KOPT-K1 (cell line): ENCODE results near the gene RNF34.

Experiments used
- H3K27ac ChIP-seq: fragments of 200-600 bp; sonication (generic); 2 replicates; pipeline ENCODE4 v1.5.1; 2016; ENCODE audit warnings: antibody characterized with exemption, mild to moderate bottlenecking, low read depth, low read length; ENCODE audit not compliant: poor library complexity, severe bottlenecking
- H3K36me3 ChIP-seq: fragments of 200-600 bp; sonication (generic); 2 replicates; pipeline ENCODE4 v1.5.1; 2017; ENCODE audit warnings: antibody characterized with exemption, mild to moderate bottlenecking, low read length, moderate library complexity; ENCODE audit not compliant: insufficient read depth
- H3K9me3 ChIP-seq: fragments of 200-600 bp; sonication (generic); 2 replicates; pipeline ENCODE4 v1.5.1; 2017; ENCODE audit warnings: antibody characterized with exemption, low read length, mild to moderate bottlenecking; ENCODE audit not compliant: insufficient read depth, poor library complexity, severe bottlenecking

Gene RNF34

DNA sequence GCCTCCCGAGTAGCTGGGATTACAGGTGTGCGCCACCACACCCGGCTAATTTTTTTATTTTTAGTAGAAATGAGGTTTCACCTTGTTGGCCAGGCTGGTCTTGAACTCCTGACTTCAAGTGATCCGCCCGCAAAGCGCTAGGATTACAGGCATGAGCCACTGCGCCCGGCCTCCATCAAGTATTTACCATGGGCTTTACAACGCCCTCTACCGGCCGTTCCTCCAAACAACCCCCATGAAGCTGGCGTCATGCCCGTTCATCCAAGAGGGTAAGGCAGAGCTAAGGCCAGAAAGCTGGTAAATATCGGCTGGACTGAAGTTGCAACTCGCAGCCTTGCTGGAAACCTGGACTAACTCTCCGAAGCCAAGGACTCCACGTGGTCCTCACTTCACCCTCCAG lies 41.6 kb downstream of the RNF34 start:
- no peak overlapping the region for H3K27ac ChIP-seq
- H3K36me3 ChIP-seq = peaks cover 99% of the 10 kb centered on the region
- peaks cover 13% of the 10 kb centered on the region for H3K9me3 ChIP-seq

DNA sequence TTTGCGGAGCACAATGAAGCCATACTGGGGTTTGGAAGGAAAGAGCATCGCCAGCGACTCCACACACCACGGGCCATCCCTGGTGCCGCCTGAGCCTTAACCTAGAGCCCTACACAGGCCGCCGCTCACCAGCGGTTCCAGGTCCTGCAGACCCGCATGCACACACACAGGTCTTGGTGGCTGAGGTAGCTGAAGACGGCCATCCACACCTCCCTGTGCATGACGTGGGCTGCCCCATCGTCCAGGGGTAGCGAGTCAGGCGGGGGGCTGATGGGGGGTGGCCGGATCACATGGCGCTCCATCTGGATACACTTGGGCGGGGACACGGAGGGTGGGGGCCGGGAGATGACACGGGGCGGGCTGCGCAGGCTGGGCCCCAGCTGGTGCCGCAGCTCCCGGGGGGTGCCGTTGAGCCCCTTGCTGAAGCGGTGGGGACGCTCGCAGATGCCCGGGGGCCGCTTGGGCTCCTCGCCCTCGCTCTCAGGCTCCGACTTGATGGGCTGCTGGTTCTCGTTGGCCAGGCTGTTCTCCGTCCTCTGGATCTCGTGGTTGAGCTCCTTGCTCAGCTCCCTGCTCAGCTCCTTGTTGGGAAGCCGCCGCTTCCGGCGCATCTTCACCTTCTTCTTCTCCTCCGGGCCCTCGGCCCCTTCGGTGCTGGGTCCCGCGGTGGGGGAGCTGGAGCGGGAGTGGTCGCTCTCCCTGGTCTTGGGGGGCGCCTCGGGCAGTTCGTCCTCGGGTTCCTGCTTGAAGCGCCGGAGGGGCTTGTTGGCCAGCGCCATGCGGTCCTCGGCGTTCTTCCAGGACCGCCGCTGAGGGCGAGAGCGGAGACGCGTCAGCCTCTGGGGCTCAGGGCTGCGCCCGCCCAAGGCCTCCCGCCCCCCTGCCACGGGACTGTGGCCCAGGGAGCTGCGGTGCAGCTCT lies 42.4 kb downstream of the RNF34 start:
- Histone ChIP-seq H3K36me3 (peaks cover 99% of the 10 kb centered on the region), H3K9me3 (peaks cover 6% of the 10 kb centered on the region), H3K27ac (no peak overlapping the region)

DNA sequence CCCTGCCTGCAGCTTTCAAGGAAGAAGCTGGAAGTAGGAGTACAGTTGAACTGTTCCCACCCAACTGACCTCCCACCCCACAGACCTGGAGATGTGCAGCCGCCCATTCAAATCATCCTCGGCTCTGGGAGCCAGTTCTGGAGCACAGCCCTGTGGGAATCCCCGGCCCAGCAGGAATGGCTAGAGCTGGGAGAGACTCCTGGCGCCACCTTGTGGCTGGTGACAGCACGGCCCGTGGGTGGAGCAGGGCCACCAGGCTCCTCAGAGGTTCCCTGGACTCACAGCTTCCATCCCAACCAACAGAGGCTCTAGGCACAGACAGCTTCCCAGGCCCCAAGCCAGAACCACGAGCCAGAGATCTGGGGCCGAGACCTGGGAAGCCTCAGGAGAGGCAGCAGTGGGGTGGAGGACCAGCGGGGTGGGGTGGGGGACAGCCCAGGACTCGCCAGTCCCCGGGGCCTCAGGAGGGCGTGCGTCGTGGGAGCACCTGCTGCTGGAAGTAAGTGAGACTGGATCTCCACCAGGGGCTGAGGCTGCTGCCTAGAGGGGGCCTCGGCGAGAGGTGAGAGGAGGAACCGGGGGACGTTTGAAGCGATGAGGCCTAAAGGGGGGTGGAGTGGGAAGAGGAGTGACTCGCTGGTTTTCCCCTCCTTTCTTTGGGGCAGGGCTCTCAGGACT lies 43.4 kb downstream of the RNF34 start:
- peaks cover 98% of the 10 kb centered on the region for H3K36me3 ChIP-seq
- no peak overlapping the region for H3K27ac ChIP-seq

DNA sequence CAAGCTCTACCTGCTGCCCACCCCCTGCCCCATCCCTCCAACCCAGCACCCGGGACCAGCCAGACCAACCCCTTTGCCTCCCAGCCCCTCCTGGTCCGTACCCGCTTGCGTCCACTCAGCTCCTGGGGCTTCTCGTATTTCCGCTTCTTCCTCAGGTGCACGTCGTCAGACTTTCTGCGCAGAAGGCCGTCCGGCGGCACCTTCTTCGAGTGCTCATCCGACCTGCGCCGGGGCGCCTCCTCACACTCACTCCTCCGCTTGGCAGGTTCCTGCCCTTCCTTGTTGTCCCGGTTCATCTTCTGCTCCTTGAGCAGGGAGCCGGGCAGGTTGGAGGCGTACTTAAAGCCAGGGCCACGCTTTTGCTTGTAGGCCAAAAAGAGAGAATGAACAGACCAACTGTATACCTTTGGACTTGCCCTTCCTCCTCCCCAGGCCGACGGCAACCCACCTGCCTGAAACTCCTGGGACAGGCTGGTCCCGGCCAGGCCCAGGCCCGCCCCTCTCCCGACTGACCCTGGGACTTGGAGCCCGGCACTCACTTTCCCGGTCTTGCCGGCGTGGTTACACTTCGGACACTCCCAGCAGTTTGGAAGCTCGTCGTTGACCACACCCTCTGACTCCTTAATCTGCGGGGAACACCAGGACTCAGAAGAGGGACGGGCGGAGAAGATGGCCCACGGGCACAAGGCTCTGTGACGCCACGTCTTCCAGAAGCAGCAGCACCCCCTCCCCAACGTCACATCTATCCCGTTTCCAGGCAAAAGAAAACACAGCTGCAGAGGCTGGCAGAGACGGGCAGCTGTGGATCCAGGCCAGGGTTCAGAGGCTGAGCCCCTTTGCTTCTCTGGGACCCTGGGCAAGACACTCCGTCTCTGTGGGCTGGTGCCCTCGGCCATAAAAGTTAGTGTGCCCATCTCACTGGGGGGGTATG lies 44.3 kb downstream of the RNF34 start:
- Histone ChIP-seq H3K27ac (no peak overlapping the region), H3K9me3 (no peaks in the 10 kb centered on the region), H3K36me3 (peaks cover 98% of the 10 kb centered on the region)

More for the DNA sequence above, 43.4 kb downstream of the RNF34 start:
- H3K9me3 ChIP-seq = no peaks in the 10 kb centered on the region

DNA sequence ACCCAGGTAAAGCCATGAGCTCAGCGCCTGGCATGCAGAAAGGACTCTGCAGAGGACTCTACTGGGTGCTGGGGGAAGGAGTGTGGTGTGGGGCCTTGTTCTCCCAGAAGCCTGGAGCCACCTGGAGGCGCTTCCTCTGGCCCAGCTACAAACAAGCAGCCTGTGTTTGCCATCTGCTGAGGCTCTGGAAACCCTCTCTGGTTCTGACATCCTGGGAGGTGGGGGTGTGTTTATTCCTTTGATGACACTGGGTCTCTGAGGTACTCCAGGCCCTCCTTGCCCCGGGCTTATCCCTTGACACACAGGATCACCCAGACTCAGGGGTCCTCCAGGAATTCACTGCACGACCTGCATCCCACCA lies 44.9 kb downstream of the RNF34 start:
- H3K36me3 ChIP-seq = peaks cover 98% of the 10 kb centered on the region
- no peak overlapping the region for H3K27ac ChIP-seq
- no peaks in the 10 kb centered on the region for H3K9me3 ChIP-seq

DNA sequence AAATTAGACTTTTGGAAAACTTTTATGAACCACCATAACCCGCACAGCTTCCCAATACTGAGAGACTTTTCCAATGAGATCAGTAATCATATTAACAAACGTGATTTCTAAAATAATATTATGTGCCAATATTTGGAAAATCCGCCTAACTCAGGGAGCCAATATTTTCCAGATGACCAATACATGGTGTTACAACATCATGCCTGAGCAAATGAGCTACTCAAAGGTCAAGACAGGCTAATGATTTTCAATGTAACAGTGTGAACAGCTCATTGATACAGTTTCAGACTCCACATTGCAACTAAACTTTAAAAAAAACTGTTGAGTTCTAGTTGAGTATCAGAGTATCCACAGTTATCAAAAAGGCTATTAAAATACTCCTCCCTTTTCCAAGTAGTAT lies 46.8 kb downstream of the RNF34 start:
- Histone ChIP-seq H3K27ac (no peak overlapping the region), H3K36me3 (peaks cover 98% of the 10 kb centered on the region), H3K9me3 (no peaks in the 10 kb centered on the region)

DNA sequence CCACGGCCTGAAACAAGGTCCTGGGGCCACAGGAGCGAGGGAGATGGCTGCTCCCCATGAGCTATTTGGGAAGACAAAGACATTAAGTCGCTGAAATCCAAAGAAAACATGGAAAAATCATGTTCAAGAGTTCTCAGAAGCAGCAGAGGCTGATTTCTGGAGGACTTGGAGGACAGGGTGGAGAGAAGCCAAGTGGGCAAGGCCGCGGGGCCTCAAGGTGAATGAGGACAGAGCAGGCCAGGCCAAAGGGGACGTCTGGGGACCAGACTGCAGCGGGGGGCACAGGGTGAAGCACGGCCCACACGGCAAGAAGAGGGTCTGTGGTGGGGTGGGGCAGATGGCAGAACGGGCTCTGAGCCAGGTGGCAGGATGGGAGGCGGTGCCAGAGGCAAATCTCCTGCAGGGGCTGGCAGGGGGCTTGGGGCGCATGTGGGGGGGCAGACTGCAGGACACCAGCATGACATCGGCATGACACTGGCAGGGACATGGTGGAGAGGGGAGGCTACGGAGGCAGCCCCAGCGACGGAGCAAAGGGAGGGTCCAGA lies 48.9 kb downstream of the RNF34 start:
- Histone ChIP-seq H3K27ac (no peak overlapping the region), H3K9me3 (no peaks in the 10 kb centered on the region), H3K36me3 (peaks cover 98% of the 10 kb centered on the region)

DNA sequence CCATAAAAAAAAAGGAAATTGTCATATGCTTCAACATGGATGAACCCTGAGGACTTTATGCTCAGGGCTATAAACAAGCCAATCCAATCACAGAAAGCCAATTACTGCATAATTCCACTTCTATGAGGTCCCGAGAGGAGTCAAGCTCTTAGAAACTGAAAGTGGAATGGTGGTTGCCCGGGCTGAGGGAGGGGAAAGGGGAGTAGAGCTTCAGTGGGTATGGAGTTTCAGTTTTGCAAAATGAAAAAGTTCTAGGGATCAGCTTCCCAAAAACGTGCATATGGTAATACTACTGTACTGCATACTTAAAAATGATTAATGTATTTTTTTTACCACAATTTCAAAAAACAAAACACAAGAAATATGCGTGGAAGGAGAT lies 52.0 kb downstream of the RNF34 start:
- Histone ChIP-seq H3K36me3 (peaks cover 99% of the 10 kb centered on the region), H3K9me3 (no peaks in the 10 kb centered on the region), H3K27ac (no peak overlapping the region)

DNA sequence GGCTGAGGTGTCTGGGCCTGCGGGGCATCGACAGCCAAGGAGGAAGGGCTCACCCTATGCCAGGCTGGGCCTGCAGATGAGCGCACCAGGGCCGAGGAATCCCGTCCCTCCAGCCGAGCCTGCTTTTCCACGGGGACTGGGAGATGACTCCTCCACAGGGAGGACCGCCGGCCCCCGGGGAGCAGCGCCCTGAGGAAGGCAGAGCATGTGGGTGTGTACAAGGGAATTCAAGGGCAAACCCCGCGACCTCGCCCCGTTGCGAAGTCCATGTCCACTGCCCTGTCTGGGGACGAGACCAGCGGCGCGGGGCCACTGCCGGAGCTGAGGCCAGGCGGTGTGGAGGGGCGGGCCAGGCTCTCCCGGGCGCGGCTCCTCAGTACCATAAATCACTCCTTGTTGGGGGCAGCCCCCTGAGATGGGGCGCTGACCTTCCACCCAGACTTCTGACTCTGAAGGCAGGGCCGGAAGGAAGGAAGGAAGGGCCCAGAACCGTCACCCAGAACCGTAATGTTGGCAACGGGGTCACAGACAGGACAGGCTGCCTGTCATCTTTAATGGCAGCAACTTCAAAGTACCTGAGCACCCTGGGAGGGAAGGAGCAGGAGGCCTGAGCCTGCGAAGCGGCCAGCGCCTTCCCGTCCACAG lies 52.5 kb downstream of the RNF34 start:
- Histone ChIP-seq H3K27ac (no peak overlapping the region), H3K36me3 (peaks cover 98% of the 10 kb centered on the region), H3K9me3 (no peaks in the 10 kb centered on the region)

DNA sequence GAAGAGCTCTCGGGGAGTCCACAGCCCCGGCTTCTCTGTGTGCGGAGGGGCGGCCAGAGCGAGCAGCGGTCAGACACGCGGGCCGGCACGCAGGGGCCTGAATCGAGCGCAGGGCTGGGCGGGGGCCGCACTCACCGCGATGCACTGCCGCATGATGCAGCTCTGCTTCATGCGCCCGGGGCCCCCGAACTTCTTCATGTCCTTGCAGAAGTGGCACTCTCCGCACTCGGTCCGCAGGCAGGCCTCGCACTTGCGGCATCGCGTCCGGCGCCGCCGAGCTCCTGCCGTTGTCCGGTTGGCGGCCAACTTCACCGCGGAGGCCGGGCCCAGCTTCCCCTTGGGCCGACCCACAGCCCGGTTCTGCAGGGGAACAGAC lies 53.1 kb downstream of the RNF34 start:
- Histone ChIP-seq H3K9me3 (no peaks in the 10 kb centered on the region), H3K36me3 (peaks cover 98% of the 10 kb centered on the region), H3K27ac (no peak overlapping the region)

DNA sequence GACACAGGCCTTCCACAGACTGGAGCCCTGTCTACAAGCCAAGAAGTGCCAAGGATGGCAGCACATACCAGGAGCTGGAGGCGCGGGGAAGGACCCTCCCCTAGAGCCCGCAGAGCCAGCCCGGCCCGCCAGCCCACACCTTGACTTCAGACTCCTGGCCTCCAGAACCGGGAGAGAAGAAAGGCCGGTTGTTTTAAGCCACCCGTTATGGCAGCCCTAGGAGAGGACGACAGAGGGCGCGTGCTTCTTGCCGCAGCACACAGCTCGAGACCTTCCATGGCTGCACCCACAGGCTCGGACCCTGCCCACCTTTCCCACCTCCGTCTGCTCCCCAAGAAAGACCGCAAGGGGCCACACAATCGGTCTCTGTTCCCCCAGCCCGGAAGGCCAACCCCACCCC lies 53.7 kb downstream of the RNF34 start:
- no peak overlapping the region for H3K27ac ChIP-seq
- peaks cover 93% of the 10 kb centered on the region for H3K36me3 ChIP-seq
- no peaks in the 10 kb centered on the region for H3K9me3 ChIP-seq

DNA sequence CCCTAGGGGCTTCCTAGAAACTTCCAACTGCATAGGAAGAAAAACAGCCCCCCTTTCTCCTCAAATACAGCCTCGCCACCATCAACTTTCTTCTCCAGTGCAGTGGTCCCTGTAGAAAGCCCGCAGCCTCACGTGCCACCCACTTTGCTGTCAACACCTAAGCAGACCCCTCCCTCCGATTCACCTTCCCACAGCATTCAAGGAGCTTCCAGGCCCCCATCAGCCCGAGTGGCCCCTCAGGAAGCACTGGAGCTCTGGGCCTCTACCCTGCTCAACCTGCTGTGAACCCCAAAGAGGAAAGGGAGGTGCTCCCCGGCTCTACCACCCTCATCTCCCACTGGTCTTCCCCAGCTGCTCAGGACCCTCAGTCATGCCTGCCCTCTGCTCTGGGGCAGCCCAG lies 55.0 kb downstream of the RNF34 start:
- no peaks in the 10 kb centered on the region for H3K9me3 ChIP-seq
- no peak overlapping the region for H3K27ac ChIP-seq
- H3K36me3 ChIP-seq = peaks cover 80% of the 10 kb centered on the region

DNA sequence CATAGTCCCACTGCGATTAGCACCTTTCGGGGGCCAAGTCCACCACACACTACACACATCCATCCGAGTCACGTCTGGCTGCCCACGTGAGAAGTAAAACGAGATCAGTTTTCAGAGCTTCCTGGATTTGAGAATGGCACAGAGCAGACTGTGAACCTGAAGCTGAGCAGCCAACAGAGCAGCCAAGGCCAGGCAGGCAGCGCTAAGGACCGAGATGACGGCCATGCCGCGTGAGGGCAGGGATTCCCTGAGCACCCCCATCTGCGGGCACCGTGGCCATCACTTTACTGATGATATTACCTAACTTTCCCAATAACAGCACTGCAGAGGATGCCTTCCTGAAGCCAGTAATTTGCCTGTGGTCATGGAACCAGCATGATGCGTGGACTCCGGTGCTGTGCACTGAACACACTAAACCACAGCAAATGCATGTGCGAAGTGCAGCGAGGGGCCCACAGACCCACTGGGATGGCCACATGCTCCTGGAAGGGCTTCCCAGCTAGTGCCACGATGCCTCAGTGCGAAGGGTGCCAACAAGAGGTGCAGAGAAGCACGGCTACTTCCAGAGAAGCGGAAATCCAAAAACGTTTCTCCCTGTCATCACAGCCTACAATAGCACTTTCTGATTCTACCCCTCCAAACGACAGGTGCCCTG lies 56.0 kb downstream of the RNF34 start:
- H3K27ac ChIP-seq = no peak overlapping the region
- H3K36me3 ChIP-seq = peaks cover 80% of the 10 kb centered on the region
- H3K9me3 ChIP-seq = no peaks in the 10 kb centered on the region

DNA sequence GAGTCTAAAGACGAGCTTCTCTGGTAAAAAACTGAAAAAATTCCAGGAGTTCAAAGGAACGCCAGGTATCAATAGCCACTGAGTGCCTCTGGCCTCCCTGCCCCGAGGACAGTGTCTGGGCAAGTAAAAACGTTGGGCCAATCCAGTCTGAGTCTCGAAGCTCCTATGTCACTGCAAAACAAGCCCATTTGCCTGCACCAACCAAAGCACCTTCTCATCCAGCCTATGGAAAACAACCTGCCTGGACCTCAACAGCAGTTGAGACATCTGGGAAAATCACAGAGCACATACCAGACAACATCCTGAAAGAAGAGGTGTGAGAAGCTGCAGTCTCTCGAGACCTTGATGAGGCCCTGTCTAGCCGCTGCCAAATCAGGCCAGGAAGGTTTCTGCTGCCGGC lies 56.6 kb downstream of the RNF34 start:
- Histone ChIP-seq H3K36me3 (peaks cover 80% of the 10 kb centered on the region), H3K9me3 (no peaks in the 10 kb centered on the region), H3K27ac (no peak overlapping the region)
